Testis (tissue), 2 donors: Measurements from ENCODE around the gene ORC3.

Experiments
- POLR2A ChIP-seq: fragments of 450-650 bp; IDR thresholded peaks from one replicate; pipeline ENCODE4 v1.6.1; 2017; ENCODE audit warnings: antibody characterized with exemption, mild to moderate bottlenecking, moderate library complexity
- TF ChIP-seq, protein P1 (sequence below), 3 experiments: fragments of 450-650 bp in 2 of 3; fragments of 200-600 bp in 1 of 3; sonication (generic) in 1 of 3; IDR thresholded peaks; one replicate each; pipeline ENCODE4 v1.5.1; 2016 to 2019; ENCODE audit warnings: antibody characterized with exemption in 3 of 3, mild to moderate bottlenecking in 2 of 3, moderate library complexity in 1 of 3

DNA sequence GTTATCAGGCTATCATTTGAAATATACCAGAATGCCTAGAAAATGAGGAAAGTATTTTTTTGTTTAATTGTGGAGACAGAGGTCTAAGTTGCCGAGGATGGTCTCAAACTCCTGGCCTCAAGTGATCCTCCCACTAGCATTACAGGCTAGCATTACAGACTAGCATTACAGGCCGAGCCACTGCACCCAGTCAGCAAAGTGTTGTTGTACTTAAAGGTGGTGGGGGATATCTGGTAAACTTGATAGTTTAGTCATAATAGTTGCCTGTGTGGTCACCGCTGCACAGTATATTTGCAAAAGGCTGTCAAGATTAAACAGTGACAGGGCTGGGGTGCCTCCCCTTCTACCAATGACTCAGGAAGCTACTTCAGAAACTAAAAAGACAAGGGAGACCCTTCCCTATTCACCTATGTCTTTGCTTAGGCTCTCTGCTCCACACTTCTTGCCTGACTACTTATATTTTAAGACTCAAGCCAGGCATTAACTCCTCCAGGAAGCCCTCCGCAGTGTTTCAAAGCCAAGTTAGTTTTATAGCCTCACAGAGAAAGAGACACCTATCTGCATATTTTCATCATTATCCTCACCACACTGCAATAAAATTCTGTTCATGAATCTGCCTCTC lies 115.2 kb downstream of the ORC3 start:
- TF ChIP-seq, protein P1, sequence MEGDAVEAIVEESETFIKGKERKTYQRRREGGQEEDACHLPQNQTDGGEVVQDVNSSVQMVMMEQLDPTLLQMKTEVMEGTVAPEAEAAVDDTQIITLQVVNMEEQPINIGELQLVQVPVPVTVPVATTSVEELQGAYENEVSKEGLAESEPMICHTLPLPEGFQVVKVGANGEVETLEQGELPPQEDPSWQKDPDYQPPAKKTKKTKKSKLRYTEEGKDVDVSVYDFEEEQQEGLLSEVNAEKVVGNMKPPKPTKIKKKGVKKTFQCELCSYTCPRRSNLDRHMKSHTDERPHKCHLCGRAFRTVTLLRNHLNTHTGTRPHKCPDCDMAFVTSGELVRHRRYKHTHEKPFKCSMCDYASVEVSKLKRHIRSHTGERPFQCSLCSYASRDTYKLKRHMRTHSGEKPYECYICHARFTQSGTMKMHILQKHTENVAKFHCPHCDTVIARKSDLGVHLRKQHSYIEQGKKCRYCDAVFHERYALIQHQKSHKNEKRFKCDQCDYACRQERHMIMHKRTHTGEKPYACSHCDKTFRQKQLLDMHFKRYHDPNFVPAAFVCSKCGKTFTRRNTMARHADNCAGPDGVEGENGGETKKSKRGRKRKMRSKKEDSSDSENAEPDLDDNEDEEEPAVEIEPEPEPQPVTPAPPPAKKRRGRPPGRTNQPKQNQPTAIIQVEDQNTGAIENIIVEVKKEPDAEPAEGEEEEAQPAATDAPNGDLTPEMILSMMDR (IDR thresholded peaks at IDR 0.05), result no peak
- no peak for TF ChIP-seq POLR2A
